ENCODE data around the gene KATNA1. TPM values are rescaled to one million over a fixed set of nuclear protein-coding genes. Genes with fewer than 3 reads are reported as not detected.

The KATNA1 gene
- total and polyA plus RNA-seq, 9 of the 15 experiments (the other 6 are each of a cell fraction or from before 2014, with no cell fraction given) = 22.5 to 76.9 (median 45.0) TPM

- H3K79me2 ChIP-seq (ENCODE audit: control insufficient read depth, insufficient read depth, low read length) = peaks cover 30% of the 10 kb centered on the region
- in situ Hi-C loops (cut with MboI) = no loop called here
- H3K4me3 ChIP-seq = no peak overlapping the region
- CTCF ChIA-PET (ENCODE audit: low intra/inter-chr PET ratio) = no interaction called here
- H3K9ac ChIP-seq (ENCODE audit: insufficient read depth in 1 of 2, low read depth in 2 of 2, low read length in 2 of 2) = no peak overlapping the region
- no peak overlapping the region for H2AFZ ChIP-seq (ENCODE audit: low read depth, low read length)
- FAIRE-seq (no peak), DNase-seq (ENCODE audit: extremely low read depth in 1 of 4, low spot score in 3 of 4) (no peak), ATAC-seq (no peak)
- H3K4me1 ChIP-seq (replicated peaks in 1 of 2; ENCODE audit: control insufficient read depth in 2 of 2, insufficient read depth in 2 of 2, low read length in 2 of 2) = no peaks in the 10 kb centered on the region
- peaks cover 75% of the 10 kb centered on the region for H3K36me3 ChIP-seq (ENCODE audit: control insufficient read depth, insufficient read depth, low read length)
- no peaks in the 10 kb centered on the region for H3K9me3 ChIP-seq (replicated peaks; ENCODE audit: control insufficient read depth, insufficient read depth, low read depth, low read length)
- intact Hi-C loops (cut with micrococcal nuclease) = no loop called here
- no TSS peak for BruUV-seq (replicated peaks)
- H3K4me2 ChIP-seq (ENCODE audit: insufficient read depth, low read length) = no peak overlapping the region
- no peaks in the 10 kb centered on the region for H3K27me3 ChIP-seq (ENCODE audit: control insufficient read depth in 2 of 2, insufficient read depth in 2 of 2, low read length in 2 of 2)
- H4K20me1 ChIP-seq (replicated peaks; ENCODE audit: control insufficient read depth, insufficient read depth, low read length) = no peaks in the 10 kb centered on the region
- H3K27ac ChIP-seq (ENCODE audit: extremely low read depth, low read depth, low read length) = no peak overlapping the region
- POLR2A ChIA-PET = no interaction called here
- 80% methylated on average over 1 of the region's 1 CpG for WGBS (ENCODE audit: insufficient coverage, low coverage, missing lambda C conversion rate)
- no peak for TF ChIP-seq BRD9 (IDR thresholded peaks at IDR 0.05; ENCODE audit: low read depth, partially characterized antibody)
- TF ChIP-seq PTBP1 (IDR thresholded peaks at IDR 0.05; ENCODE audit: low read depth, low read length) = no peak
- TF ChIP-seq, protein P1, sequence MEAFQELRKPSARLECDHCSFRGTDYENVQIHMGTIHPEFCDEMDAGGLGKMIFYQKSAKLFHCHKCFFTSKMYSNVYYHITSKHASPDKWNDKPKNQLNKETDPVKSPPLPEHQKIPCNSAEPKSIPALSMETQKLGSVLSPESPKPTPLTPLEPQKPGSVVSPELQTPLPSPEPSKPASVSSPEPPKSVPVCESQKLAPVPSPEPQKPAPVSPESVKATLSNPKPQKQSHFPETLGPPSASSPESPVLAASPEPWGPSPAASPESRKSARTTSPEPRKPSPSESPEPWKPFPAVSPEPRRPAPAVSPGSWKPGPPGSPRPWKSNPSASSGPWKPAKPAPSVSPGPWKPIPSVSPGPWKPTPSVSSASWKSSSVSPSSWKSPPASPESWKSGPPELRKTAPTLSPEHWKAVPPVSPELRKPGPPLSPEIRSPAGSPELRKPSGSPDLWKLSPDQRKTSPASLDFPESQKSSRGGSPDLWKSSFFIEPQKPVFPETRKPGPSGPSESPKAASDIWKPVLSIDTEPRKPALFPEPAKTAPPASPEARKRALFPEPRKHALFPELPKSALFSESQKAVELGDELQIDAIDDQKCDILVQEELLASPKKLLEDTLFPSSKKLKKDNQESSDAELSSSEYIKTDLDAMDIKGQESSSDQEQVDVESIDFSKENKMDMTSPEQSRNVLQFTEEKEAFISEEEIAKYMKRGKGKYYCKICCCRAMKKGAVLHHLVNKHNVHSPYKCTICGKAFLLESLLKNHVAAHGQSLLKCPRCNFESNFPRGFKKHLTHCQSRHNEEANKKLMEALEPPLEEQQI (IDR thresholded peaks at IDR 0.05) = no peak
- no peak for TF ChIP-seq PML (IDR thresholded peaks at IDR 0.05; ENCODE audit: low read length)
- TF ChIP-seq, protein P2, sequence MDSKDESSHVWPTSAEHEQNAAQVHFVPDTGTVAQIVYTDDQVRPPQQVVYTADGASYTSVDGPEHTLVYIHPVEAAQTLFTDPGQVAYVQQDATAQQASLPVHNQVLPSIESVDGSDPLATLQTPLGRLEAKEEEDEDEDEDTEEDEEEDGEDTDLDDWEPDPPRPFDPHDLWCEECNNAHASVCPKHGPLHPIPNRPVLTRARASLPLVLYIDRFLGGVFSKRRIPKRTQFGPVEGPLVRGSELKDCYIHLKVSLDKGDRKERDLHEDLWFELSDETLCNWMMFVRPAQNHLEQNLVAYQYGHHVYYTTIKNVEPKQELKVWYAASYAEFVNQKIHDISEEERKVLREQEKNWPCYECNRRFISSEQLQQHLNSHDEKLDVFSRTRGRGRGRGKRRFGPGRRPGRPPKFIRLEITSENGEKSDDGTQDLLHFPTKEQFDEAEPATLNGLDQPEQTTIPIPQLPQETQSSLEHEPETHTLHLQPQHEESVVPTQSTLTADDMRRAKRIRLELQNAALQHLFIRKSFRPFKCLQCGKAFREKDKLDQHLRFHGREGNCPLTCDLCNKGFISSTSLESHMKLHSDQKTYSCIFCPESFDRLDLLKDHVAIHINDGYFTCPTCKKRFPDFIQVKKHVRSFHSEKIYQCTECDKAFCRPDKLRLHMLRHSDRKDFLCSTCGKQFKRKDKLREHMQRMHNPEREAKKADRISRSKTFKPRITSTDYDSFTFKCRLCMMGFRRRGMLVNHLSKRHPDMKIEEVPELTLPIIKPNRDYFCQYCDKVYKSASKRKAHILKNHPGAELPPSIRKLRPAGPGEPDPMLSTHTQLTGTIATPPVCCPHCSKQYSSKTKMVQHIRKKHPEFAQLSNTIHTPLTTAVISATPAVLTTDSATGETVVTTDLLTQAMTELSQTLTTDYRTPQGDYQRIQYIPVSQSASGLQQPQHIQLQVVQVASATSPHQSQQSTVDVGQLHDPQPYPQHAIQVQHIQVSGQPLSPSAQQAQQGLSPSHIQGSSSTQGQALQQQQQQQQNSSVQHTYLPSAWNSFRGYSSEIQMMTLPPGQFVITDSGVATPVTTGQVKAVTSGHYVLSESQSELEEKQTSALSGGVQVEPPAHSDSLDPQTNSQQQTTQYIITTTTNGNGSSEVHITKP (IDR thresholded peaks at IDR 0.05; ENCODE audit: partially characterized antibody) = no peak
- TF ChIP-seq ZNF174 (CRISPR knock-in tag; IDR thresholded peaks at IDR 0.05) = no peak
- no peak for TF ChIP-seq REST (IDR thresholded peaks at IDR 0.05; ENCODE audit: borderline replicate concordance)
- TF ChIP-seq REST (CRISPR knock-in tag; IDR thresholded peaks at IDR 0.05; ENCODE audit: low read depth) = no peak
- H3K9me1 ChIP-seq (ENCODE audit: control insufficient read depth, insufficient read depth, low read length) = no peaks in the 10 kb centered on the region
Observed at GRCh38 chr6:149680503-149680902, 32.0 kb upstream of the KATNA1 start.
